ENCODE data around the gene ATOH7.

- TF ChIP-seq CTCF (IDR thresholded peaks at IDR 0.05) (no peak), MAX (CRISPR knock-in tag; IDR thresholded peaks at IDR 0.05) (no peak), SMAD3 (CRISPR knock-in tag; IDR thresholded peaks at IDR 0.05; ENCODE audit: borderline replicate concordance) (no peak), ATF2 (CRISPR knock-in tag; IDR thresholded peaks at IDR 0.05; ENCODE audit: borderline replicate concordance, low read depth) (no peak)
Measured at GRCh38 chr10:68276224-68276623, 44.3 kb upstream of the ATOH7 start.
